Lung (tissue), 12 donors: Measurements from ENCODE around the gene BRCC3. TPM values are rescaled to one million over a fixed set of nuclear protein-coding genes. Genes with fewer than 3 reads are reported as not detected.
A peak's percentile ranks its signal among the peaks of the same experiment; 100 is the strongest.

Experiments used
- ATAC-seq: fragments of 200-7000 bp; cut with Tn5 transposase; one replicate; pipeline ENCODE4 v1.9.1; 2020; ENCODE audit warnings: moderate number of reproducible peaks; ENCODE audit not compliant: insufficient read depth, low FRiP score
- DNase-seq, 3 donors: peaks; one replicate each; pipeline ENCODE4 v3.0.0-alpha.2; 2013 to 2017
- H3K27ac ChIP-seq, 2 donors: one replicate each; pipeline ENCODE4 v1.5.1; 2013; ENCODE audit warnings: mild to moderate bottlenecking in 2 of 2, moderate library complexity in 2 of 2, control low read depth in 1 of 2, inconsistent platforms in 1 of 2, low read depth in 1 of 2, low read length in 1 of 2
- H3K27me3 ChIP-seq, 3 donors: one replicate each; pipeline ENCODE4 v1.5.1; 2013; ENCODE audit warnings: low read length in 2 of 3; ENCODE audit not compliant: control insufficient read depth in 3 of 3, insufficient read depth in 3 of 3
- H3K36me3 ChIP-seq, 4 donors: one replicate each; pipeline ENCODE4 v1.5.1; 2013; ENCODE audit warnings: low read length in 4 of 4, mild to moderate bottlenecking in 1 of 4, moderate library complexity in 1 of 4; ENCODE audit not compliant: control insufficient read depth in 4 of 4, insufficient read depth in 4 of 4
- H3K4me1 ChIP-seq, 5 donors: one replicate each; pipeline ENCODE4 v1.5.1; 2013; ENCODE audit warnings: low read length in 5 of 5, mild to moderate bottlenecking in 2 of 5, moderate library complexity in 1 of 5; ENCODE audit not compliant: control insufficient read depth in 5 of 5, insufficient read depth in 5 of 5
- H3K4me3 ChIP-seq: one replicate; pipeline ENCODE4 v1.5.1; 2013; ENCODE audit warnings: mild to moderate bottlenecking, control low read depth, moderate library complexity
- H3K9ac ChIP-seq, 2 donors: one replicate each; pipeline ENCODE4 v1.5.1; 2013; ENCODE audit warnings: low read length in 2 of 2, control low read depth in 1 of 2; ENCODE audit not compliant: insufficient read depth in 1 of 2
- H3K9me3 ChIP-seq, 4 donors: one replicate each; pipeline ENCODE4 v1.5.1; 2013; ENCODE audit warnings: low read length in 3 of 4, mild to moderate bottlenecking in 1 of 4, moderate library complexity in 1 of 4; ENCODE audit not compliant: control insufficient read depth in 4 of 4, insufficient read depth in 3 of 4
- CTCF ChIP-seq: IDR thresholded peaks from 2 replicates; pipeline ENCODE4 v1.5.1; 2012; ENCODE audit warnings: mild to moderate bottlenecking; ENCODE audit errors: control extremely low read depth, extremely low read depth
- WGBS, 2 donors: extraction: QIAGEN DNeasy Blood & Tissue Kit; methylation state at CpG; one replicate each; pipeline ENCODE4 v1.1.7; 2013; 5-methylcytosine and 5-hydroxymethylcytosine counted together
- polyA plus RNA-seq, 2 donors: library from polyadenylated mRNA; stranded (reverse); fragments of 200-250 nt; gene quantifications; one replicate each; pipeline ENCODE4 v1.2.1, GENCODE V29; 2013
- total RNA-seq, 2 donors: library from RNA; depleted of rRNA in 1 of 2; stranded (reverse); fragments of >200 nt in 1 of 2; gene quantifications; one replicate each; pipeline ENCODE4 v1.2.1, GENCODE V29; 2014 to 2021
- donor health status: control.
- donor health status: control.
- donor health status: Bipolar disorder and iron deficiency.
- donor health status: healthy.
- donor health status: DM: yes; HTN: yes; CAD: no.

The BRCC3 gene
- total and polyA plus RNA-seq, 4 donors: 7.9 to 17.9 (median 13.4) TPM

GRCh38 chrX:155026420-155026726 is 44.9 kb upstream of the BRCC3 start:
- peaks cover 0 to 3% (median 1%) of the 10 kb centered on the region in 4 donors for H3K9me3 ChIP-seq
- WGBS, 2 donors: 0 to 39% methylated on average over 14 to 16 of the region's 16 CpGs
- ATAC-seq: no peak
- no peaks in the 10 kb centered on the region for H3K27me3 ChIP-seq
- peaks cover 0 to 2% (median 0%) of the 10 kb centered on the region in 5 donors for H3K4me1 ChIP-seq
- H3K9ac ChIP-seq: peak overlapping the region; percentile 12 to 81
- TF ChIP-seq CTCF: no peak
- H3K4me3 ChIP-seq: no peak overlapping the region
- H3K27ac ChIP-seq: peak overlapping the region; percentile 83 to 97
- H3K36me3 ChIP-seq: no peaks in the 10 kb centered on the region
- DNase-seq: no peak

- Histone ChIP-seq H3K4me3 (peak within 1 kb of the TSS; percentile 64), H3K27ac (peak within 1 kb of the TSS; percentile 97 to 100), H3K9me3 (peaks cover 0 to 3% (median 1%) of the 10 kb centered on the region in 4 donors), H3K4me1 (peaks cover 0 to 2% (median 0%) of the 10 kb centered on the region in 5 donors), H3K36me3 (no peaks in the 10 kb centered on the region), H3K9ac (peak within 1 kb of the TSS; percentile 60 to 98), H3K27me3 (no peaks in the 10 kb centered on the region)
- ATAC-seq (peak; percentile 90), DNase-seq (peak; percentile 96)
- no peak for TF ChIP-seq CTCF
- WGBS, 2 donors: 0 to 35% methylated on average over 20 to 82 of the region's 82 CpGs
These were observed 44.4 kb upstream of the BRCC3 start, which contains the start of gene FUNDC2 for GRCh38 chrX:155026727-155027508. Gene FUNDC2 (plus strand): TSS chrX:155026844. CDS start chrX:155026939, 95 bp downstream.

- peak; percentile 23 to 86 (median 80) for DNase-seq
- Histone ChIP-seq H3K9ac (peak overlapping the region; percentile 60 to 98), H3K27me3 (no peaks in the 10 kb centered on the region), H3K9me3 (peaks cover 0 to 2% (median under 1%) of the 10 kb centered on the region in 4 donors), H3K4me1 (peaks cover 0 to 2% (median 0%) of the 10 kb centered on the region in 5 donors), H3K4me3 (peak overlapping the region; percentile 64), H3K27ac (peak overlapping the region; percentile 97 to 100), H3K36me3 (no peaks in the 10 kb centered on the region)
- TF ChIP-seq CTCF: no peak
- 1 to 31% methylated on average over 14 of the region's 14 CpGs for WGBS, 2 donors
- no peak for ATAC-seq
These were observed 43.7 kb upstream of the BRCC3 start for GRCh38 chrX:155027509-155028066.
